Hematopoietic multipotent progenitor cell (in vitro differentiated cells): Measurements from ENCODE around the gene PDE10A. TPM values are rescaled to one million over a fixed set of nuclear protein-coding genes. Genes with fewer than 3 reads are reported as not detected.
"Not testable (repeated sequence)": the region's sequence is repeated elsewhere in the genome, so short reads cannot be mapped to it uniquely, and the experiment has no call there.

Experiments
- DNase-seq, 3 donors: peaks; one replicate each; pipeline ENCODE4 v3.0.0-alpha.2; 2011 to 2015; ENCODE audit warnings: low read depth in 2 of 3, low spot score in 2 of 3
- total RNA-seq: library from RNA; depleted of rRNA; stranded (reverse); fragments of >200 nt; gene quantifications from one replicate; pipeline ENCODE4 v1.2.3, GENCODE V29; 2012

PDE10A gene
- total RNA-seq, 1 donor, result under 0.01 TPM

DNA sequence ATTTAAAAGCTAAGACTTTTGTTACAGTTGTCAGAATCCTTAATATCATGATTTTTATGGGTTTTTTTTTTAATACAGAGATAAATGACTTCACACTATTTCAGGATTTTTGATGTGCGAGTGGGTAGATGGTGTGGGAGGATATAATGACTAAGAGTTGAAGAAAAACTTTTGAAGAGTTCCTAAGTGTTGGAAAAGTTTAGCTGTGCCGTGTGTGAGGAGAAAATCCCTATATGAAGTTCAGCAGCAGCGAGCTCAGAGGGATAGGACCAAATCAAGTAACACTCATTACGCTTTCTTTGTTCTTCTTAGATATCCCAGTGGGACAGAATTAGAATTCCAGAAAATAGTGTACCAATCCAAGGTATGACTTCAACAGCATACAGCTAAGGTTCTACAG, 34.1 kb downstream of the PDE10A start:
- DNase-seq, result no peak

DNA sequence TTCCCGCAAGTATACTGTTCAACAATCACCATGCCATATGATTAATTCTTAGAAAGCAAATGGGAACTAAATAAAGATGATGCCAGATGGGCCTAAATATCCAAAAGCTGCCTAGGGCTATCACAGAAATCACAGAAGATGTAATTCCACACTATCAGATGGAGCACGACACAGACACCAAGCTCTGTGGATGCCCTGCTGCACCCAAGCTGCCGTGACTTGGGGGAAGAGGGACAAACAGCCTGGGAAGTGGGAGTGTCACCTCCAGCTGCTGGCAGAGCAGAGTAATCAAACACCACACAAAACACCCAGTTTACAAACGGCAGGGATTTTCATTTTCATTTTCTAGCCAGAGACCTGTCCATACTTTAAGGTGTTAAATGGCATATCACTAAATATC, 35.7 kb downstream of the PDE10A start:
- DNase-seq, result no peak

DNA sequence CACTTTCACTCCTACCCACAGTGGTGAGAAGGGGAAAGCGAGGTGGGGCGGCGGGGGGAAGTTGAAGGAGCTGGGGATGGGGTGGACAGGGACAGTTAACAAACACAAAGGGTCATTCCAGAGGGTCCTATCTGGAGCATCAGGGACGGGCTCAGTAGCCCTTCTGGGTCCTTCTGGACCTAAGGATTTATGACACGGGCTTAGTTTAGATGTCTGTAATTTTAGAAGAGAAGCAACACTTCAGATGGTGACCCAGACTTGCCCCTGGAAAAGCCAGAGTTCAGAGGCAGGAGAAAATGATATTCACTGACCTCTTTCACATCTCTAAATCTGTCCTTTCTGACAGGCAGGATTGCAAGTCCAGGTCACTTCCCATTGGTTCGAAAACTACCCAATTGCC, 36.3 kb downstream of the PDE10A start:
- no peak for DNase-seq

DNA sequence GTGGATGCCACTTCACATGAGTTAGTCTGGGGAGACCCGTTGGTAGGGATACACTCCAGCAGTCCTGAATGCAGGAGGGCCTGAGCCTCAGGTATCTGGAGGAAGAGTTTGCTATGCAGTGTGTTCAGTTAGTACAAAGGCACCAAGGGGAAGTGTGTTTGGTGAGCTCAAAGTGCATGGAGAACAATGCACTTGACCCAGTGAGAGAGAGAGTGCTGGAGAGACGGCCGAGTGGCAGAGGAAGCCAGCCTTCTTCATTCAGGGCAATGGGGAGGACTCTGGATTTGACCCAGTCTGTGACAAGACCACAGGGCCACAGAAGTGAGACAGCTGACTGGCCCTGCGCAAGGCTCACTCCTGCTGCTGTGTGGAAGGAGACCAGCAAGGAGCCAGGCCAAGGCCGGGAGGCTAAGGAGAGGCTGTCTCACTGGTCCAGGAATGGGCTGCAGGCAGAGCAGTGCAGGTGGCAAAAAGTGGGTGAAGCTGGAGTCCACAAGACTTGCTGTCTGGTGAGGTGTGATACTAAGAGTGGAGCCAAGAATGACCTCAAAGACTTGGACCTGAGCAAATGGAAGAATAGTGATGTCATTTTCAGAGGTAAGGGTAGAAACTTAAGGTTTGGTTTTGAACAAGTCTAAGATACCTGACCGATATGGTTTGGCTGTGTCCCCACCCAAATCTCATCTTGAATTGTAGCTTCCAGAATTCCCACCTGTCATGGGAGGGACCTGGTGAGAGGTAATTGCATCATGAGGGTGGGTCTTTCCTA, 38.0 kb downstream of the PDE10A start:
- DNase-seq, result no peak

GRCh38 chr6:165621940-165622339, 41.1 kb downstream of the PDE10A start:
- DNase-seq, result no peak

GRCh38 chr6:165618891-165619290, 44.1 kb downstream of the PDE10A start:
- DNase-seq, result not testable (repeated sequence)

GRCh38 chr6:165618241-165618640, 44.8 kb downstream of the PDE10A start:
- no peak for DNase-seq

GRCh38 chr6:165617528-165617927, 45.5 kb downstream of the PDE10A start:
- DNase-seq, result no peak

- no peak for DNase-seq
Observed at GRCh38 chr6:165616116-165616515, 46.9 kb downstream of the PDE10A start.

DNA sequence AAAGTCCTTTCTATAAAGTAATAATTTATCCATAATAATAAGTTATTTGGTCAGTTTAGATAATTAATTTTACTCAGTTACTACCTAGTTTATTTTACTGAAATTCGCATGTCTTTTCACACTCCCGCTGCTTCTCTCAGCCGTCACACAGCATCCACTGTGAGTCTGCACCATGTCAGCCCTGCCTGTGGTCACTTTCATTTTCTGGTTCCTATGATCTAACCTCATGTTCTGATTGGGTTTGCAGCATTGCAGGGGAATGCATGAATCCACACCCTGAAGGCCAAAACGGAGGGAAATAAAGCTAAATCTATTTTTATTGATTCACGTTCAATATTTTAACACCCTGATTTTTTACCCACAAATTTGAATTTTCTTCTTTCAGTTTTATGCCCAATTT, 47.4 kb downstream of the PDE10A start:
- DNase-seq, result peak in 1 of 3 donors; percentile 7

DNA sequence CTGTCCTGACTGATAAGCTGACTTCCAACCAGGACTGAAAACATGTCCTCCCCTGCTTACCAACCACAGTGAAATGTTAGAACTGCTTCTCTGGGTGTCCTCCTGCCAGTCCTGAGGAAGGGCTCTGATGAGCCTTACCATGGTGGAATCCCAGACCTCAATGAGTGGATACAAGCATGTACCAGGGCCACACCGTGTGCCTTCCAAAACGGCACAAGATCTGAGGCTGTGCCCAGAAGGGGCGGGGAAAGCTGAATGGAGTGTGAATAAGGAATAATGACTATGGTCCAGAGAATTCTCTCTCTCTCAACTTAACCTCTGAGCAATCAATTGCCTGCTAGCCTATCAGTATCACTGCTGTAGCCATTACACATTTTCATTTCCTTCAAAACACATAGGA, 51.7 kb downstream of the PDE10A start:
- DNase-seq, result no peak

DNA sequence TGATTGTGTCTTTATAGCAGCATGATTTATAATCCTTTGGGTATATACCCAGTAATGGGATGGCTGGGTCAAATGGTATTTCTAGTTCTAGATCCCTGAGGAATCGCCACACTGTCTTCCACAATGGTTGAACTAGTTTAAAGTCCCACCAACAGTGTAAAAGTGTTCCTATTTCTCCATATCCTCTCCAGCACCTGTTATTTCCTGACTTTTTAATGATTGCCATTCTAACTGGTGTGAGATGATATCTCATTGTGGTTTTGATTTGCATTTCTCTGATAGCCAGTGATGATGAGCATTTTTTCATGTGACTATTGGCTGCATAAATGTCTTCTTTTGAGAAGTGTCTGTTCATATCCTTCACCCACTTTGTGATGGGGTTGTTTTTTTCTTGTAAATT, 54.5 kb downstream of the PDE10A start:
- DNase-seq, result not testable (repeated sequence)

DNA sequence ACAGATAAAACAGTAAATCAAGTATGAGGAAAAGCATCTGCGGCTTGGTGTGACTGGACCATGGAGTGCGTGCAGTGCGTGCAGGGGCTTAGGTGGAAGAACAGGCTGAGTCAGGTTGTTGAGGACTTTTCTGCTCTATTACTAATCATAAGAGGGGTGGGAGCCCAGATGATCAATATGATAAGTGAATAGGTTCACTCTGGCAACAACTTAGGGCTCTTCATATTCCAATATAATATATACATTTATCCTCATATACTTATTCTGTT, 56.4 kb downstream of the PDE10A start:
- DNase-seq, result no peak

- DNase-seq, result no peak
Observed at GRCh38 chr6:165605901-165606739, 56.9 kb downstream of the PDE10A start.

DNA sequence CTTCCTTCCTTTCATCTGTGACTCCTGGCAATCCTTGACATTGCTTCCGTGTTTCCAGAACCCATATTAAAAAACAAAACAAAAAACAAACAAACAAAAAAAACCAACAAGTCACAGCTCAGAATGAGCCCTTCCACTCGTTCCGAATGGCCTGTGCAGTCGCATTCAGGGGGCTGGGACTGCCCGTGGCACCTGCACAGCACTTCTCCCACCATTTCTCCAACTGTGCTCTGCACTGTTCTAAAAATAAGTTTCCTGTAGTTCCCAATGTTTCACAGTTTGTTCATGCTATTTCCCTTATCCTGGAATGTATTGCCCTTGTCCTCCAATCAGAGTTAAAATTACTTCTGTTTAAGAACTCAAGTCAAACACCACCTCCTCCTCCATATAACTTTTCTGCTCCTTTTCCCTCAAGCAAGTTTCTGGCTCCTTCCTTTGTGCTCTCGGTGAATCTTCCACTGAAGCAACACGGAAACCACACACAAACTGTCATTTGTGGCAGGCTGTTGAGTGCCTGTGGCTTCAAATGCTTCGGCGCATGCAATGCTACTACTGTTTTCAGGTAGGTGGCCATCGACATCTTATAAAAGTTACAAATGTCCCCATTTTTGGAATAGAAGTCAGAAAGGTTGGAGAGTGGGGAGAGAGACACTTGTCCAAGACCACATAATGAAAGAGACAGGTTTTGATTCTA, 57.7 kb downstream of the PDE10A start:
- no peak for DNase-seq

DNA sequence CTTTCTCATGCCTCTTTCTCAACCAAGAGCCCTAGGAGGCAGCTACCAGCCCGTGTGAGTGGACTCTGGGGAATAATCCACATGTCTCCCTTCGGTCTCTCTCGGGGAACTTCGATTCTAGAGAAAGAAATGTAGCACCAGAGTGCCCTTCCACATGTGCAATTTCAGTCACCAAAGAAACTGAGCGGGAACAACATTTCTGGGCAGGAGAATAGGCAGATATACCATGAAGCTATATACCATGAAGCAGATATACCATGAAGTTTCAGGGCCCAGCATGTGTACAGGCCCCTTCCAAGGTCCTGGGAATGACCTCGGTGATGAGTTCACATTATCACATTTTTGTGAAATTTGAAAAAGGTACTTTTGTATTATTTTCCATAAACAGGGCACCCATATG, 60.8 kb downstream of the PDE10A start:
- no peak for DNase-seq

GRCh38 chr6:165600606-165601005, 62.4 kb downstream of the PDE10A start:
- DNase-seq, result no peak

DNA sequence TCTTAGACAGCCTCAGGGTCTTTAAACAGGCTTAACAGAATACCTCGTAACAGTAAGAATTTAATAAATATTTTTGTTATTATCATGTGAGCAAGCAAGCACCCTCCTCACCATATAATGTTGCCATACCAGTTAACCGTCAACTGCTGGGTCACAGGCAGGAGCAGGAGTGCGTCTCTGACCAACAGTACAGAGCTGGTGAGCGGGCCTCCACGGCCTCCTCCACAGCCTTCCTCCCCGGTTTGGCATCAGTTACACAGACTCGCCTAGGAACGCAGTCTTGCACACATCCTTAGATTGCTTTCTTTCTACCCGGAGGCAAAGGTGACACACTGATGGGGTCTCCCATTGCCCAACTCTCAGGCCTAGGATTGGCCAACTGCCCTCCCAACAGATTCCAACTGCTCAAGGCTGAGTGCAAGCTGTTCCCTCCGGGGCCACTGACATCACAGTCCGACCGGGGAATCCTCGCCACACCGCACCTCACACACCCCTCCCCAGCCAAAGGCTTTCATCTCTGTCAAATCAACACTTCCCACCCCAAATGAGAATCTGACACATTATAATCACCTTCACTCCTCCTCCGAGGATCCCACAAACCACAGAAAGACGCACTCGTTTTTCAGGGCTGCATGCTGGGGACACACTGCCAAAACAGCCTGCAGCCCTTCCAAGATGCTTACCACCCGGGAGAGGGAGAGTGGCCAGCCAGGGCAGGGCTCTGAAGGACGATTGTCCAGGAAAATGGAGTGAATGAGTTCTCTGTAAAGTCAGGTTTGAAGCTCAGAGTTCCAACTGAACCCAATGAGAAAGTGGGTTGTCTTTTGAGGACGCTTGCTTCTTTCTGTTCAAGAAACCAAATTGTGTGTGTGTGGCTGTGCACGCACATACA, 63.2 kb downstream of the PDE10A start:
- no peak for DNase-seq

- no peak for DNase-seq
Observed at GRCh38 chr6:165599121-165599520, 63.9 kb downstream of the PDE10A start.

GRCh38 chr6:165597821-165598220, 65.2 kb downstream of the PDE10A start:
- no peak for DNase-seq
